ENCODE measurements around the gene PRR23C.

DNA sequence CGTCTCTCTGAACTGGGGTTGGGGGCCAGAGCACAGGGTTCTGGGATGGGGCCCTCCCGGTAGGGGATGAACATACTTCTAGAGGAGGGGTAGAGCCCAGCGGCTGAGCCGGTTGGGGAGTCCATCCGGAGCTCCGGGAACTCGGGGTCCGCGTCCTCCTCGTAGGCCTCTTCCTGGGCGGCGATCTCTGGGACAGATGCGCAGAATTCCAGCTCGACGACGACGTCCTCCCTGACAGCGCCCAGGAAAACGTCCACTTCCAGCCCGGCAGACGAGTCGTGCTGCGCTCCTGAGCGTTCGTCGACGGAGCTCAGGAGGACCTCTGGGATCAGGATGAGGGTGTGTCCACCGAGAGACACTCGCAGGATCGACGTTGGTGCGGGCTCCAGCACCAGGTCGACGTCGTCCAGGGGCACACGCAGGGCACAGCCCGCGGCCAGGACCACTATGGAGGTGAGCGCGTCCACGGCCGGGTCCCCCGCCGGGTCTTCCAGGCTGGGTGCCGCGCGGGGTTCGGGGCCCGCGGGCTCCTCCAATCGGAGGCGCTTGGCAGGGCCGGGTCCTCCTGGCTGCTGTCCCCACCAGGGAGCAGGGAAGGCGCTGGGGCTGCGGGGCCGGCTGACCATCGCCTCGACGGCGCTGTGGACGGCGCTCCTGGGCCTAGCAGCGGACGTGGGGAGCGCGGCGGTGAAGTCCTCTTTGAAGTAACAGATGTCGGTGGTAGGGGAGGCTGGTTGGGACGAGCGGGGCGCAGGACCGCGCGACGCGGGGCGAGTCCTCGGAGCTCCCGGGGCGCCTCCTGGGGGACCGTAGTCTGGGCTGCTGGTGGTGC is 24.4 kb downstream of the PRR23C start:
- TF ChIP-seq, protein P1, sequence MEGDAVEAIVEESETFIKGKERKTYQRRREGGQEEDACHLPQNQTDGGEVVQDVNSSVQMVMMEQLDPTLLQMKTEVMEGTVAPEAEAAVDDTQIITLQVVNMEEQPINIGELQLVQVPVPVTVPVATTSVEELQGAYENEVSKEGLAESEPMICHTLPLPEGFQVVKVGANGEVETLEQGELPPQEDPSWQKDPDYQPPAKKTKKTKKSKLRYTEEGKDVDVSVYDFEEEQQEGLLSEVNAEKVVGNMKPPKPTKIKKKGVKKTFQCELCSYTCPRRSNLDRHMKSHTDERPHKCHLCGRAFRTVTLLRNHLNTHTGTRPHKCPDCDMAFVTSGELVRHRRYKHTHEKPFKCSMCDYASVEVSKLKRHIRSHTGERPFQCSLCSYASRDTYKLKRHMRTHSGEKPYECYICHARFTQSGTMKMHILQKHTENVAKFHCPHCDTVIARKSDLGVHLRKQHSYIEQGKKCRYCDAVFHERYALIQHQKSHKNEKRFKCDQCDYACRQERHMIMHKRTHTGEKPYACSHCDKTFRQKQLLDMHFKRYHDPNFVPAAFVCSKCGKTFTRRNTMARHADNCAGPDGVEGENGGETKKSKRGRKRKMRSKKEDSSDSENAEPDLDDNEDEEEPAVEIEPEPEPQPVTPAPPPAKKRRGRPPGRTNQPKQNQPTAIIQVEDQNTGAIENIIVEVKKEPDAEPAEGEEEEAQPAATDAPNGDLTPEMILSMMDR (IDR thresholded peaks at IDR 0.05), result no peak
- no peak for TF ChIP-seq POLR2A (IDR thresholded peaks at IDR 0.05)
